Gastroesophageal sphincter (tissue), 3 donors: ENCODE measurements around the gene CYB561.

Source experiments
- EP300 ChIP-seq: sonication (generic); formaldehyde crosslinking; IDR thresholded peaks from one replicate; pipeline ENCODE4 v1.6.1; 2017; ENCODE audit warnings: antibody characterized with exemption, mild to moderate bottlenecking
- TF ChIP-seq, protein P1 (sequence below), 4 experiments: fragments of 200-600 bp in 2 of 4; fragments of 450-650 bp in 2 of 4; sonication (generic) in 1 of 4; IDR thresholded peaks; one replicate each; pipeline ENCODE4 v1.5.1; 2017 to 2019; ENCODE audit warnings: antibody characterized with exemption in 4 of 4, mild to moderate bottlenecking in 2 of 4, moderate library complexity in 2 of 4

DNA sequence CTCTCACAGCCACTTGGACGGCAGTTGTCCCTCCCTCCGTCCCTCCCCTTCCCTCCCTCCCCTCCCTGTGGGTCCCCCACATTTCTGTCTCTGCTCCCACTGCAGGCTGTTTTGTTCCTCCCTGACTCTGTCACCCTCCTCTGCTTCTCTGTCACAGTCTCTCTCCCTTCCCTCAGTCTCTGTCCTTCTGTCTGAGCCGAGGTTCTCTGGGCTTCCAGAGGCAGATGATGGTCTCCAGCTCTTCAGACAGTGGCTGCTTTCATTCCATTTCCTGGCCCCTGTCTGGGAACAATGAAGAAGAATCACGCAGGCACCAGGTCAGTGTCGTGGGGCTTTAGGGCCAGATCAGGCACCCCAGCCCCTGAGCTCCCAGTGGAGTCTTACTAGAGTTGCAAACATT lies 8.8 kb upstream of the CYB561 start:
- TF ChIP-seq, protein P1, sequence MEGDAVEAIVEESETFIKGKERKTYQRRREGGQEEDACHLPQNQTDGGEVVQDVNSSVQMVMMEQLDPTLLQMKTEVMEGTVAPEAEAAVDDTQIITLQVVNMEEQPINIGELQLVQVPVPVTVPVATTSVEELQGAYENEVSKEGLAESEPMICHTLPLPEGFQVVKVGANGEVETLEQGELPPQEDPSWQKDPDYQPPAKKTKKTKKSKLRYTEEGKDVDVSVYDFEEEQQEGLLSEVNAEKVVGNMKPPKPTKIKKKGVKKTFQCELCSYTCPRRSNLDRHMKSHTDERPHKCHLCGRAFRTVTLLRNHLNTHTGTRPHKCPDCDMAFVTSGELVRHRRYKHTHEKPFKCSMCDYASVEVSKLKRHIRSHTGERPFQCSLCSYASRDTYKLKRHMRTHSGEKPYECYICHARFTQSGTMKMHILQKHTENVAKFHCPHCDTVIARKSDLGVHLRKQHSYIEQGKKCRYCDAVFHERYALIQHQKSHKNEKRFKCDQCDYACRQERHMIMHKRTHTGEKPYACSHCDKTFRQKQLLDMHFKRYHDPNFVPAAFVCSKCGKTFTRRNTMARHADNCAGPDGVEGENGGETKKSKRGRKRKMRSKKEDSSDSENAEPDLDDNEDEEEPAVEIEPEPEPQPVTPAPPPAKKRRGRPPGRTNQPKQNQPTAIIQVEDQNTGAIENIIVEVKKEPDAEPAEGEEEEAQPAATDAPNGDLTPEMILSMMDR (IDR thresholded peaks at IDR 0.05) = no peak
- no peak for TF ChIP-seq EP300
